Aorta (tissue), 5 donors: ENCODE data around the gene PSME4. TPM values are rescaled to one million over a fixed set of nuclear protein-coding genes. Genes with fewer than 3 reads are reported as not detected.

ENCODE experiments used
- ATAC-seq: fragments of 200-7000 bp; cut with Tn5 transposase; one replicate; pipeline ENCODE4 v1.9.1; 2022; ENCODE audit warnings: moderate library complexity; ENCODE audit not compliant: low FRiP score
- DNase-seq, 2 donors: peaks; one replicate each; pipeline ENCODE4 v3.0.0-alpha.2; 2020
- H3K27ac ChIP-seq, 2 donors: one replicate each; pipeline ENCODE4 v1.5.1; 2013; ENCODE audit warnings: low read length in 2 of 2, mild to moderate bottlenecking in 2 of 2, moderate library complexity in 2 of 2, control low read depth in 1 of 2, inconsistent platforms in 1 of 2, low read depth in 1 of 2
- H3K27me3 ChIP-seq, 2 donors: one replicate each; pipeline ENCODE4 v1.6.1; 2013; ENCODE audit warnings: control low read depth in 1 of 2, low read length in 1 of 2, mild to moderate bottlenecking in 1 of 2, moderate library complexity in 1 of 2; ENCODE audit not compliant: insufficient read depth in 2 of 2, control insufficient read depth in 1 of 2
- H3K36me3 ChIP-seq, 2 donors: one replicate each; pipeline ENCODE4 v1.6.1; 2013; ENCODE audit warnings: control low read depth in 1 of 2, low read length in 1 of 2, mild to moderate bottlenecking in 1 of 2; ENCODE audit not compliant: insufficient read depth in 2 of 2, control insufficient read depth in 1 of 2
- H3K4me1 ChIP-seq, 2 donors: one replicate each; pipeline ENCODE4 v1.6.1; 2013; ENCODE audit warnings: low read length in 2 of 2, control low read depth in 1 of 2, mild to moderate bottlenecking in 1 of 2, moderate library complexity in 1 of 2; ENCODE audit not compliant: insufficient read depth in 2 of 2, control insufficient read depth in 1 of 2
- H3K4me3 ChIP-seq, 2 donors: one replicate each; pipeline ENCODE4 v1.5.1; 2013; ENCODE audit warnings: low read length in 2 of 2, control low read depth in 1 of 2, mild to moderate bottlenecking in 1 of 2
- H3K9me3 ChIP-seq: one replicate; pipeline ENCODE4 v1.6.1; 2013; ENCODE audit warnings: mild to moderate bottlenecking, low read length; ENCODE audit not compliant: control insufficient read depth
- WGBS, 2 donors: extraction: QIAGEN DNeasy Blood & Tissue Kit; methylation state at CpG; one replicate each; pipeline ENCODE4 v1.1.7; 2013; 5-methylcytosine and 5-hydroxymethylcytosine counted together
- intact Hi-C, 2 donors: fragments of 100-400 bp; cut with DNase I; formaldehyde crosslinking; loops; one replicate each; pipeline versions ENCODE4 v1.14.2 to v1.15.0; 2022
- polyA plus RNA-seq, 2 donors: library from polyadenylated mRNA; stranded (reverse); fragments of 200-250 nt; gene quantifications; one replicate each; pipeline ENCODE4 v1.2.3, GENCODE V29; 2013
- total RNA-seq, 2 donors: library from RNA; stranded (reverse); fragmentation: NEBNext Ultra II Directional; extraction: Animal tissue kit (Norgen Biotek cat#: 25700); gene quantifications; one replicate each; pipeline ENCODE4 v1.2.1, GENCODE V29; 2021
- donor health status: healthy with polysubstance abuse.
- donor health status: Bipolar disorder and iron deficiency.
- donor health status: DM: no; HTN: no; CAD: no.
- donor health status: DM: no; HTN: no; CAD: no.
- donor health status: DM: yes; HTN: yes; CAD: no.

The PSME4 gene
- total and polyA plus RNA-seq, 4 donors = 10.5 to 51.8 (median 36.8) TPM

- DNase-seq = no peak
- H3K36me3 ChIP-seq = peaks cover 2 to 4% of the 10 kb centered on the region in 2 donors
- intact Hi-C loops = no loop called here
- 82 to 83% methylated on average over 1 of the region's 1 CpG for WGBS, 2 donors
- no peaks in the 10 kb centered on the region for H3K9me3 ChIP-seq
- H3K4me1 ChIP-seq = no peaks in the 10 kb centered on the region
- H3K27me3 ChIP-seq = no peaks in the 10 kb centered on the region
- no peak overlapping the region for H3K4me3 ChIP-seq
- H3K27ac ChIP-seq = no peak overlapping the region
- no peak for ATAC-seq
These were observed 63.2 kb downstream of the PSME4 start for GRCh38 chr2:53907582-53907981.

GRCh38 chr2:53905396-53905795 lies 65.4 kb downstream of the PSME4 start:
- intact Hi-C loops = no loop called here
- Histone ChIP-seq H3K27ac (no peak overlapping the region), H3K27me3 (no peaks in the 10 kb centered on the region), H3K9me3 (no peaks in the 10 kb centered on the region), H3K4me3 (no peak overlapping the region), H3K36me3 (peaks cover 0 to 7% of the 10 kb centered on the region in 2 donors), H3K4me1 (no peaks in the 10 kb centered on the region)
- no peak for ATAC-seq
- WGBS, 2 donors = 94% methylated on average over 9 of the region's 9 CpGs
- no peak for DNase-seq

- H3K27me3 ChIP-seq = no peaks in the 10 kb centered on the region
- H3K36me3 ChIP-seq = peaks cover 0 to 7% of the 10 kb centered on the region in 2 donors
- no peak overlapping the region for H3K27ac ChIP-seq
- no peak overlapping the region for H3K4me3 ChIP-seq
- intact Hi-C loops = no loop called here
- H3K9me3 ChIP-seq = no peaks in the 10 kb centered on the region
- WGBS, 2 donors = 55 to 58% methylated on average over 4 of the region's 4 CpGs
- DNase-seq (no peak), ATAC-seq (no peak)
- H3K4me1 ChIP-seq = no peaks in the 10 kb centered on the region
These were observed 67.8 kb downstream of the PSME4 start for GRCh38 chr2:53903011-53903410.

- H3K4me3 ChIP-seq = no peak overlapping the region
These were observed 69.6 kb downstream of the PSME4 start for GRCh38 chr2:53901192-53901591.

GRCh38 chr2:53896864-53897263 lies 73.9 kb downstream of the PSME4 start:
- WGBS, 2 donors = 36 to 38% methylated on average over 3 of the region's 3 CpGs
- DNase-seq (no peak), ATAC-seq (no peak)
- intact Hi-C loops = no loop called here
- no peaks in the 10 kb centered on the region for H3K27me3 ChIP-seq
- H3K4me3 ChIP-seq = no peak overlapping the region
- H3K4me1 ChIP-seq = no peaks in the 10 kb centered on the region
- peaks cover 2 to 3% of the 10 kb centered on the region in 2 donors for H3K36me3 ChIP-seq
- no peaks in the 10 kb centered on the region for H3K9me3 ChIP-seq
- no peak overlapping the region for H3K27ac ChIP-seq

More at GRCh38 chr2:53901192-53901591, 69.6 kb downstream of the PSME4 start:
- Histone ChIP-seq H3K9me3 (no peaks in the 10 kb centered on the region), H3K27me3 (no peaks in the 10 kb centered on the region), H3K4me1 (no peaks in the 10 kb centered on the region), H3K36me3 (peaks cover 0 to 7% of the 10 kb centered on the region in 2 donors), H3K27ac (no peak overlapping the region)
- DNase-seq = no peak
- intact Hi-C loops = no loop called here
- no peak for ATAC-seq
- 44 to 48% methylated on average over 3 of the region's 3 CpGs for WGBS, 2 donors

- Histone ChIP-seq H3K4me3 (no peak overlapping the region), H3K4me1 (no peaks in the 10 kb centered on the region), H3K36me3 (peaks cover under 1 to 13% of the 10 kb centered on the region in 2 donors), H3K9me3 (no peaks in the 10 kb centered on the region), H3K27ac (no peak overlapping the region), H3K27me3 (no peaks in the 10 kb centered on the region)
- DNase-seq = no peak
- 94 to 96% methylated on average over 5 of the region's 5 CpGs for WGBS, 2 donors
- ATAC-seq = no peak
- intact Hi-C loops = no loop called here
These were observed 84.2 kb downstream of the PSME4 start for GRCh38 chr2:53886406-53887280.

GRCh38 chr2:53884883-53885282 lies 85.9 kb downstream of the PSME4 start:
- ATAC-seq (no peak), DNase-seq (no peak)
- no peaks in the 10 kb centered on the region for H3K27me3 ChIP-seq
- H3K27ac ChIP-seq = no peak overlapping the region
- H3K4me1 ChIP-seq = no peaks in the 10 kb centered on the region
- H3K4me3 ChIP-seq = no peak overlapping the region
- H3K9me3 ChIP-seq = no peaks in the 10 kb centered on the region
- H3K36me3 ChIP-seq = peaks cover 0 to 7% of the 10 kb centered on the region in 2 donors
- intact Hi-C loops = no loop called here
- 92 to 94% methylated on average over 1 of the region's 1 CpG for WGBS, 2 donors

GRCh38 chr2:53881986-53882385 lies 88.8 kb downstream of the PSME4 start:
- Histone ChIP-seq H3K36me3 (peaks cover 0 to 4% of the 10 kb centered on the region in 2 donors), H3K4me1 (no peaks in the 10 kb centered on the region), H3K27ac (no peak overlapping the region), H3K4me3 (no peak overlapping the region), H3K27me3 (no peaks in the 10 kb centered on the region), H3K9me3 (no peaks in the 10 kb centered on the region)
- ATAC-seq (no peak), DNase-seq (no peak)
- intact Hi-C loops = no loop called here

- H3K9me3 ChIP-seq = no peaks in the 10 kb centered on the region
- DNase-seq (no peak), ATAC-seq (no peak)
- 96% methylated on average over 2 of the region's 2 CpGs for WGBS, 2 donors
- H3K4me3 ChIP-seq = no peak overlapping the region
- no peaks in the 10 kb centered on the region for H3K27me3 ChIP-seq
- H3K4me1 ChIP-seq = no peaks in the 10 kb centered on the region
- no peak overlapping the region for H3K27ac ChIP-seq
- H3K36me3 ChIP-seq = peaks cover 0 to 2% of the 10 kb centered on the region in 2 donors
- intact Hi-C loops = no loop called here
These were observed 89.4 kb downstream of the PSME4 start for GRCh38 chr2:53881360-53881759.
